ENCODE measurements around the gene AURKA.

- TF ChIP-seq, protein P1, sequence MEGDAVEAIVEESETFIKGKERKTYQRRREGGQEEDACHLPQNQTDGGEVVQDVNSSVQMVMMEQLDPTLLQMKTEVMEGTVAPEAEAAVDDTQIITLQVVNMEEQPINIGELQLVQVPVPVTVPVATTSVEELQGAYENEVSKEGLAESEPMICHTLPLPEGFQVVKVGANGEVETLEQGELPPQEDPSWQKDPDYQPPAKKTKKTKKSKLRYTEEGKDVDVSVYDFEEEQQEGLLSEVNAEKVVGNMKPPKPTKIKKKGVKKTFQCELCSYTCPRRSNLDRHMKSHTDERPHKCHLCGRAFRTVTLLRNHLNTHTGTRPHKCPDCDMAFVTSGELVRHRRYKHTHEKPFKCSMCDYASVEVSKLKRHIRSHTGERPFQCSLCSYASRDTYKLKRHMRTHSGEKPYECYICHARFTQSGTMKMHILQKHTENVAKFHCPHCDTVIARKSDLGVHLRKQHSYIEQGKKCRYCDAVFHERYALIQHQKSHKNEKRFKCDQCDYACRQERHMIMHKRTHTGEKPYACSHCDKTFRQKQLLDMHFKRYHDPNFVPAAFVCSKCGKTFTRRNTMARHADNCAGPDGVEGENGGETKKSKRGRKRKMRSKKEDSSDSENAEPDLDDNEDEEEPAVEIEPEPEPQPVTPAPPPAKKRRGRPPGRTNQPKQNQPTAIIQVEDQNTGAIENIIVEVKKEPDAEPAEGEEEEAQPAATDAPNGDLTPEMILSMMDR (conservative IDR thresholded peaks at IDR 0.05; ENCODE audit: low read depth, low read length) = no peak
- TF ChIP-seq EZH2 (IDR thresholded peaks at IDR 0.05; ENCODE audit: low read length, unreplicated experiment) = no peak
Measured at GRCh38 chr20:56427797-56428196, 35.8 kb upstream of the AURKA start.
